ENCODE measurements around the gene PPFIA2. TPM values are rescaled to one million over a fixed set of nuclear protein-coding genes. Genes with fewer than 3 reads are reported as not detected.
A peak's percentile ranks its signal among the peaks of the same experiment; 100 is the strongest.

The PPFIA2 gene
- total RNA-seq: 1 to 10 TPM in 1 of 6 experiments, under 1 TPM in 3, not detected in 2; 0.12 to 1.2 (median 0.56) TPM
- long read RNA-seq: 0 reads

DNA sequence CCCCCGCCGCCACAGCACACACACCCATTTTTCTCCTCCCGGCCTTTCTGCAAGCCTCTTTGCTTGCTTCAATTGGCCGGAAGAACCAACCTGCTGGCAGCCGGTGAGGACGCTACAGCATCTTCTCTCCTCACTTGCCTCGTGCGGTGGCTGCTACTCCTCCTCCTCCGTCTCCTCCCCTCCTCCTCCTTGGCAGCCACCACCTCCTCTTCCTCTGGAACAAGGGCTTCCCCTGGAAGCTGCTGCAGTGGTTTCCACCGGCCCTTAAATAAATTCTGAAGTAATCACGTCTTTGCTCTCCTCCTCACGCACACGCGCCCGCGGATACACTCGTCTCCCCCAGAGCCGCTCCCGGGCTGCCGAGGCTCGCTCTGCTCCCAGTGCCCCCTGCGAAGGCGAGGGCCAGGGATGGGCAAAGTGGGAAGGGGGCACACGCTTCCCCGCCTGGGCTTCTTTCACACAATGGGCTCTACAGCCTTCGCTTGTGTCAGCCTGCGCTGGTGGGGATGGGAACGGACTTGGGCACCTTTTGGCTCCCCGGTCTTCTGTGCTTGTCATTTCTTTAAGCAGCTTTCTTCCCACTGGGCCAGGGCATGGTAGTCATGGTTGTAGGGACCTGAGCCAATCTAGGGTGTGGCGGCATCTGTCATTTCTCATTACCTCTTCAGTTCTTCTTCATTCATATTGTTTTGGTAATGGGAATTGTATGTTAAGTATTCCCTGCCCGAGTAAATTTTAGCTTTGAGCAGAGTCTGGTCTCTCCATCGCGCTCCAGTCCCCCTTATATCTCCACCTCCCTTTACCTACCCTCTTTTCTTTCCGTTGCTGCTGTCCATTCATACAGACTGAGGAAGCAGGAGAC is at the start of gene PPFIA2:
PPFIA2 (minus strand) TSS at position 161 of the 862 bp plus-strand sequence.
- Histone ChIP-seq H3K27ac (no peak within 1 kb of the TSS), H3K4me1 (no peaks in the 10 kb centered on the region), H3K4me3 (peak within 1 kb of the TSS; percentile 7 to 32 (median 18)), H3K9me3 (no peaks in the 10 kb centered on the region), H3K36me3 (no peaks in the 10 kb centered on the region), H3K27me3 (no peaks in the 10 kb centered on the region)
- intact Hi-C loops (cut with DNase I): no loop called here
- 4% methylated on average over 27 of the region's 34 CpGs for WGBS (ENCODE audit: insufficient coverage, low coverage, low lambda C conversion rate, missing lambda C conversion rate)
- no peak for TF ChIP-seq POLR2A (IDR thresholded peaks at IDR 0.05)
- TF ChIP-seq, protein P1, sequence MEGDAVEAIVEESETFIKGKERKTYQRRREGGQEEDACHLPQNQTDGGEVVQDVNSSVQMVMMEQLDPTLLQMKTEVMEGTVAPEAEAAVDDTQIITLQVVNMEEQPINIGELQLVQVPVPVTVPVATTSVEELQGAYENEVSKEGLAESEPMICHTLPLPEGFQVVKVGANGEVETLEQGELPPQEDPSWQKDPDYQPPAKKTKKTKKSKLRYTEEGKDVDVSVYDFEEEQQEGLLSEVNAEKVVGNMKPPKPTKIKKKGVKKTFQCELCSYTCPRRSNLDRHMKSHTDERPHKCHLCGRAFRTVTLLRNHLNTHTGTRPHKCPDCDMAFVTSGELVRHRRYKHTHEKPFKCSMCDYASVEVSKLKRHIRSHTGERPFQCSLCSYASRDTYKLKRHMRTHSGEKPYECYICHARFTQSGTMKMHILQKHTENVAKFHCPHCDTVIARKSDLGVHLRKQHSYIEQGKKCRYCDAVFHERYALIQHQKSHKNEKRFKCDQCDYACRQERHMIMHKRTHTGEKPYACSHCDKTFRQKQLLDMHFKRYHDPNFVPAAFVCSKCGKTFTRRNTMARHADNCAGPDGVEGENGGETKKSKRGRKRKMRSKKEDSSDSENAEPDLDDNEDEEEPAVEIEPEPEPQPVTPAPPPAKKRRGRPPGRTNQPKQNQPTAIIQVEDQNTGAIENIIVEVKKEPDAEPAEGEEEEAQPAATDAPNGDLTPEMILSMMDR (IDR thresholded peaks at IDR 0.05): no peak
- peak in 1 of 3 donors; percentile 20 for DNase-seq
- ATAC-seq: peak in 3 of 4 donors; percentile 19 to 30 (median 25)

DNA sequence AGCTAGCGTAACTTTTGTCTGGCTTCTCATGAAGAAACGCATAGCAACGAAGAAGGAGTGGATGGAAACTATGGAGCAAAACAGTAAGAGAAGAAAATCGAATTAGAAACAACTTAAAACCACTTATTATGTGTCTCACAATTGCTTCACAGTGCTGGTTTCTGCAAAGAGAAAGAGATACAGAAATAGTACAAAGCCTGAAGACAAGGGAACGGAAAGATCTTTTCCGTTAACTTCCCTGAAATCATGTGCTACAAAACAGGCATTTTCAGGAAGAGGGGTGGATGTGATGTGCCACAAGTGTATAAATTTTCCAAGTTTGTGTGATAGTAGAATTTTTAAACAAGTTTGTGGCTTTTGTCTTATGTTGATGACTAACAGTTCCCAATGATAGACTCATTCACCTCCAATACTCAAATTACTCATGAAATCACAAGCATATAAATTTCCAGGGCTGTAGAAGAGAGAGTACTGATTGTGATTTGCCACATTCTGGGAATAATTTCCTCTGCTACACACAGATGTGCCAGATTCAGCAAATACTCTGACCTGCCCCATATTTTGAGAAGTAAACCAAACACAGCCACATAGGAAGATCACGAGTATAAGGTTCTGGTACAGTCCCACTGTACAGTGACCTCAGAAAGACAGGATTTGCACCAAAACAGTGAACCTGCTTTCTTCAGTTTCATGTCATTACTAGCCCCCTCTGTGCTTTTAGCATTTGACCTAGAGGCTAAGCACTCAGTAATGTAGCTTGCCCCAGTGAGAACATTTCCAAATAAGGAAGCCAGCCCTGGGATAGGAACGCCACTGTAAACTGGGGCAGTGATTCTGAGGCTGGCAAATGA is 41.4 kb upstream of the PPFIA2 start:
- H3K4me3 ChIP-seq: no peak overlapping the region
- no peaks in the 10 kb centered on the region for H3K27me3 ChIP-seq
- H3K27ac ChIP-seq: no peak overlapping the region
- no peak for DNase-seq
- H3K9me3 ChIP-seq: no peaks in the 10 kb centered on the region
- WGBS (ENCODE audit: insufficient coverage, low coverage, low lambda C conversion rate, missing lambda C conversion rate): 49% methylated on average over 8 of the region's 8 CpGs
- intact Hi-C loops (cut with DNase I): no loop called here
- H3K4me1 ChIP-seq: no peaks in the 10 kb centered on the region
- TF ChIP-seq, protein P1 (IDR thresholded peaks at IDR 0.05): no peak
- no peak for TF ChIP-seq POLR2A (IDR thresholded peaks at IDR 0.05)
- no peaks in the 10 kb centered on the region for H3K36me3 ChIP-seq
- no peak for ATAC-seq

DNA sequence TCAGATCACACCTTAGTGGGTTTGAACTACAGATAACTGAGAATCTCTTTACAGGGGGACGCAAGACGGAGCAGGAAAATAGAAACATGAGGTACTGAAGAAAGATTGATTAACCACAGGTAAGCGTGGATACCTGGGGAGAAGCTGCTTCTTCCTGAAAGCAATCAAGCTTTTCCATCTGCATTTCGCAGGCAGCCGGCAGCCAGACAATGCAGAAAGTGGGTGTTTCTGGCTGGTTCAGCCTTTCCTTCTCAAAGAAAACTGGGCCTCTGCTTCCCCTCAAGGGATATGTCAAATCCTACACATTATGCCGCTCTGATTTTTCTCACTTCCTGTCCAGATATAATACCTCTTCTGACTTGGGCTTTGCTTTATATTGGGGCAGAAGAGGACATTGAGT is 39.1 kb upstream of the PPFIA2 start:
- H3K36me3 ChIP-seq: no peaks in the 10 kb centered on the region
- H3K9me3 ChIP-seq: no peaks in the 10 kb centered on the region
- ATAC-seq: no peak
- 38% methylated on average over 4 of the region's 6 CpGs for WGBS (ENCODE audit: insufficient coverage, low coverage, low lambda C conversion rate, missing lambda C conversion rate)
- no peaks in the 10 kb centered on the region for H3K4me1 ChIP-seq
- TF ChIP-seq, protein P1 (IDR thresholded peaks at IDR 0.05): no peak
- TF ChIP-seq POLR2A (IDR thresholded peaks at IDR 0.05): no peak
- no peak overlapping the region for H3K4me3 ChIP-seq
- H3K27ac ChIP-seq: no peak overlapping the region
- intact Hi-C loops (cut with DNase I): no loop called here
- DNase-seq: no peak
- H3K27me3 ChIP-seq: no peaks in the 10 kb centered on the region

DNA sequence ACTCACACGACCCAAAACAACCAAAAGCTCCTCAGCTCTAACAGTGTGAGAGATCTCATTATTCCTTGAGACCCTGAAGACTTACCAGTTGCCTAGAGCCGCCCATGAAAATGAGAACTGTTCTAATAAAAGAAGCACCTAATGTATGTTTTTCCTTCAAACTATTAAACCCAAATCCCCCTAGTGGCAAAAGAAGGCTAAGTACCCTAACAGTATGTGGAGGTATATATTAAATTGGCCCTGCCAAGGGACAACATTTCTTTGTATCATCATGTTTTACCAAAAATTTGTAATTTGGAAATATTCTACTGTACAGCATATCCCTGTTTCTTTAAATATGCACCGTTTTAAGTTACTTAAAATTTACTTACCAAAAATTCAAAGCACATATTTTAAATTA is 38.0 kb upstream of the PPFIA2 start:
- Histone ChIP-seq H3K4me1 (no peaks in the 10 kb centered on the region), H3K27ac (no peak overlapping the region), H3K9me3 (no peaks in the 10 kb centered on the region), H3K36me3 (no peaks in the 10 kb centered on the region), H3K27me3 (no peaks in the 10 kb centered on the region), H3K4me3 (no peak overlapping the region)
- ATAC-seq (no peak), DNase-seq (no peak)
- intact Hi-C loops (cut with DNase I): no loop called here
- 16% methylated on average over 3 of the region's 3 CpGs for WGBS (ENCODE audit: insufficient coverage, low coverage, low lambda C conversion rate, missing lambda C conversion rate)
- TF ChIP-seq, protein P1 (IDR thresholded peaks at IDR 0.05): peak in 3 of 4 donors; percentile 18 to 19 (median 19)
- no peak for TF ChIP-seq POLR2A (IDR thresholded peaks at IDR 0.05)
